HUES6 (cell line): Measurements from ENCODE around the gene C2orf69.
"Not testable (repeated sequence)": the region's sequence is repeated elsewhere in the genome, so short reads cannot be mapped to it uniquely, and the experiment has no call there.

Experiments used
- H3K27ac ChIP-seq: 2 replicates; pipeline ENCODE4 v1.7.0; 2013; ENCODE audit warnings: low read depth, mild to moderate bottlenecking, low read length, inconsistent platforms
- H3K27me3 ChIP-seq: 2 replicates; pipeline ENCODE4 v1.6.1; 2013; ENCODE audit warnings: low read length; ENCODE audit not compliant: control insufficient read depth, insufficient read depth
- H3K36me3 ChIP-seq: 2 replicates; pipeline ENCODE4 v1.6.1; 2013; ENCODE audit warnings: low read length; ENCODE audit not compliant: control insufficient read depth, insufficient read depth
- H3K4me1 ChIP-seq: 2 replicates; pipeline ENCODE4 v1.6.1; 2013; ENCODE audit warnings: low read length; ENCODE audit not compliant: control insufficient read depth, insufficient read depth
- H3K4me3 ChIP-seq: 2 replicates; pipeline ENCODE4 v1.5.1; 2013; ENCODE audit warnings: low read depth, low read length
- H3K9ac ChIP-seq: one replicate; pipeline ENCODE4 v1.6.1; 2013; ENCODE audit warnings: mild to moderate bottlenecking, low read length
- H3K9me3 ChIP-seq: 2 replicates; pipeline ENCODE4 v1.6.1; 2013; ENCODE audit warnings: low read depth, low read length; ENCODE audit not compliant: control insufficient read depth, insufficient read depth

Gene C2orf69

DNA sequence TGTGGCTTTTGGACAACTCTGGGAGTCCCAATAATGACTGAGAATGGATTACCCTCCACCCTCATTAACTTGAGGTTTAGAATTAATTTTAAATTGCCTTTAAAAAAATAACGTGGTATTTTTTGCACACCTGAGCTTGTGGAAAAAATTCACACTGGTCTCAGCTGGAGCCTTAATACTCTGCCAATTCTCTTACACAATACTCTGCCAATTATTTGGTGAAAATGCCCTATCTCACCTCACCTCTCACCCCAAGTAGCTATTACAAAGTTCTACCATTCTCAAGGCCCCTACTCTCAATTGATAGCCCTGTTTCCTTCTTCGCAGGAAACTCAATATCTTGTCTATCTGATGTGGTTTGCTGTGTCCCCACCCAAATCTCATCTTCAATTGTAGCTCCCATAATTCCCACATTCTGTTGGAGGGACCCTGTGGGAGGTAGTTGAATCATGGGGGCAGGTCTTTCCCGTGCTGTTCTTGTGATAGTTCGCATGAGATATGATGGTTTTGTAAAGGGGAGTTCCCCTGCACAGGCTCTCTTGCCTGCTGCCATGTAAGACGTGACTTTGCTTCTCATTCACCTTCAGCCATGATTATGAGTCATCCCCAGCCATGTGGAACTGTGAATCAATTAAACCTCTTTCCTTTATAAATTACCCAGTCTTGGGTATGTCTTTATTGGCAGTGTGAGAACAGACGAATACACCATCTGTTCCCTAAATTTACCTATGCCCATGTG is 27.4 kb upstream of the C2orf69 start:
- no peaks in the 10 kb centered on the region for H3K4me1 ChIP-seq
- no peak overlapping the region for H3K4me3 ChIP-seq
- H3K27me3 ChIP-seq: no peaks in the 10 kb centered on the region
- H3K36me3 ChIP-seq: no peaks in the 10 kb centered on the region
- no peaks in the 10 kb centered on the region for H3K9me3 ChIP-seq
- no peak overlapping the region for H3K27ac ChIP-seq
- H3K9ac ChIP-seq: no peak overlapping the region

DNA sequence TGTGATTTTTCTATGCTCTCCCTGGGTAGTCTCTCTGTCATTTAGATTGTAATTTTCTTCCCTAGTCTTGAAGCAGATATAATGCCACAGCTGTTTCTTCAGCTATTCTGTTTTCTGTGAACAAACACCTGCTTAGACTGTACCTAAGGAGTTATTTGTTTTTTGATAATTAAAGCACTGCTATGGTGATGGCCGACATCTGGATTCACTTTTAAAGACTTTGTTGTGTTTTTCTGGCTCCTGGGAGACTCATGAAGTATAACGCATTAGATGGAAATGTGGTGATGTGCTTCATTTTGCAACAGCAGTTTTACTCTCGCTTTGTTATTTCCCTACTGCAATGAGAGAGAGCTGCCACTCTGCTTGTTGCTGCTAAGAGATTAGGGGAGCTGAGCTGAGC is 15.7 kb upstream of the C2orf69 start:
- no peaks in the 10 kb centered on the region for H3K36me3 ChIP-seq
- no peak overlapping the region for H3K27ac ChIP-seq
- H3K9ac ChIP-seq: no peak overlapping the region
- 0 out of 2 replicates have a peak, but pooled peaks cover 3% of the 10 kb centered on the region for H3K9me3 ChIP-seq
- no peak overlapping the region for H3K4me3 ChIP-seq
- H3K27me3 ChIP-seq: no peaks in the 10 kb centered on the region
- H3K4me1 ChIP-seq: no peaks in the 10 kb centered on the region

- no peak overlapping the region for H3K9ac ChIP-seq
- H3K27ac ChIP-seq: no peak overlapping the region
- H3K4me1 ChIP-seq: no peaks in the 10 kb centered on the region
- H3K9me3 ChIP-seq: 0 out of 2 replicates have a peak, but pooled peaks cover 3% of the 10 kb centered on the region
- no peaks in the 10 kb centered on the region for H3K36me3 ChIP-seq
- H3K27me3 ChIP-seq: no peaks in the 10 kb centered on the region
- H3K4me3 ChIP-seq: no peak overlapping the region
Observed at GRCh38 chr2:199896617-199897016, 14.5 kb upstream of the C2orf69 start.

- H3K4me3 ChIP-seq: no peak overlapping the region
- H3K27ac ChIP-seq: no peak overlapping the region
- no peak overlapping the region for H3K9ac ChIP-seq
- H3K4me1 ChIP-seq: no peaks in the 10 kb centered on the region
- no peaks in the 10 kb centered on the region for H3K36me3 ChIP-seq
- no peaks in the 10 kb centered on the region for H3K27me3 ChIP-seq
- no peaks in the 10 kb centered on the region for H3K9me3 ChIP-seq
Observed at GRCh38 chr2:199901942-199902341, 9.2 kb upstream of the C2orf69 start.

DNA sequence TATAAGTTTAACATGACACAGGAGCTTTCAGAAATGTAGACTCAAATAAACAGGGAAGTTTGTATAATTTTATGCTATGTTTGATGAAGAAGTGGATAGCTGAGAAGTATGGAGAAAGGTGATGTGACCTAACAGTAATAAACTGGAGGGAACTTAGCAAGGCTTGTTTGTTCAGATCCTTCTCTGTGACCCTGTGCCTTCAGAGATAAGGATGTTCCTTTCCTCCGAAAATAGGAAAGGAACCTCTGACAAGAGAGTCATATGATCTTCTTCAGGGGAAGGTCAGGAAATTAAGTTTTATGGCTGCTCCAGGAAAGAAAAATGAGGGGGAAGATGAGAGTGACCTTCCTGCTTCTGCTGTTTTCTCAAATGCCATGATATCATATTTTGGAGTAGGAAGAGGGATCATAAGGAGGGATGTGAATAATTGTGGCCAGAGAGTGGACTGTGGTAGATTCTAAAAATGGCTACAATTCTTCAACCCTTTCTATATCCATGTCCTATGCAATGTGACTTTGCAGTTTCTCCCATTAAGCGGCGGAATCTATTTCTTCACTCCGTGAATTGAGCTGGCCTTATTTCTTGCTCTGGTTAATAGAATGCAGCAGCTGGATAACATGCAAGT is 8.5 kb upstream of the C2orf69 start:
- H3K36me3 ChIP-seq: no peaks in the 10 kb centered on the region
- no peaks in the 10 kb centered on the region for H3K27me3 ChIP-seq
- no peaks in the 10 kb centered on the region for H3K9me3 ChIP-seq

DNA sequence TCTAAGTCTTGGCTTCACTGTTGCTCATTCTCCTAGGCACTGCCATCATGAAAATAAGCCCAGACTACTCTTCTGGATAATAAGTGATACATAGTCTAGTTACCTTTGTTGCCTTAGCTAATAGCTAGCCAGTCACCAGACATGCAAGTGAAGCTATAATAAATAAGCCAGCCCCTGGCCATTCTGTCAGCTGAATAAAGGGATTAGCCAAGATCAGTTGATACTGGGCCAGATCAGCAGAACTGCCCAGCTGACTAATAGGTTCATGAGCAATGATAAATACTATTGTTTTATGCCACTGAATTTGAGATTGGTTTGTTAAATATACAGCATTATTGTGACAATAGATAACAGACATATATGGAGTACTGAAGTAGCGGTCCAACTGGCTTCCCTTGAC is 8.0 kb upstream of the C2orf69 start:
- no peak overlapping the region for H3K4me3 ChIP-seq
- H3K4me1 ChIP-seq: no peaks in the 10 kb centered on the region
- no peak overlapping the region for H3K9ac ChIP-seq
- H3K9me3 ChIP-seq: no peaks in the 10 kb centered on the region
- H3K36me3 ChIP-seq: no peaks in the 10 kb centered on the region
- no peaks in the 10 kb centered on the region for H3K27me3 ChIP-seq
- no peak overlapping the region for H3K27ac ChIP-seq

More for the DNA sequence above, 8.5 kb upstream of the C2orf69 start:
- no peak overlapping the region for H3K9ac ChIP-seq
- no peak overlapping the region for H3K27ac ChIP-seq
- H3K4me3 ChIP-seq: no peak overlapping the region
- H3K4me1 ChIP-seq: no peaks in the 10 kb centered on the region

DNA sequence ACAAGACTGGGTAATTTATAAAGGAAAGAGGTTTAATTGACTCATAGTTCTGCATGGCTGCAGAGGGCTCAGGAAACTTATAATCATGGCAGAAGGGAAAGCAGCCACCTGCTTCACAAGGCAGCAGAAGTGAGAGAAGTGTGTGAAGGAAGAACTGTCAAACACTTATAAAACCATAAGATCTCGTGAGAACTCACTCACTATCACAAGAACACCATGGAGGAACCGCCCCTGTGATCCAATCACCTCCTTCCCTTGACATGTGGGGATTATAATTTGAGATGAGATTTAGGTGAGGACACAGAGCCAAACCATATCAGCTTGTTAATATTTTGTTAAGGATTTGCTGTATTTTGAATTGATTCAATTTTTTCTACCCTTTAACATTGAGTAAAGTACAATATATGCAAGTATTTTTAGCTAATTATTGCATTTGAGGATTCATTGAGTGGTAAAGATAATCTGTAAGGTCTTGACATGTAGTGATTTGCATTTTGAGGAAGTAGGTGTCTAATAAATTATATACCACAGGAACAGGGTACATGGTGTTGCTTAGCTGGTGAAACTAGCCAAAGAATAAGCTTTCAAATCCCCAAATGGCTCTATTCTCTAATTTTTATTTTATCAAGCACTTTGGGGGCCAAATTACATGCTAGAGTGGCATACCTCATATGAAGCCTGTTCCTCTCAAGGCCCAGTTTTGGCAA is 3.9 kb upstream of the C2orf69 start:
- Histone ChIP-seq H3K9me3 (no peaks in the 10 kb centered on the region), H3K27ac (no peak overlapping the region), H3K27me3 (no peaks in the 10 kb centered on the region), H3K4me3 (no peak overlapping the region), H3K9ac (no peak overlapping the region), H3K36me3 (peaks cover 3% of the 10 kb centered on the region; the same call in 1 of the 2 replicates), H3K4me1 (peaks cover 6% of the 10 kb centered on the region)

- Histone ChIP-seq H3K27ac (peak overlapping the region; percentile 95), H3K9me3 (peaks cover 14% of the 10 kb centered on the region; the same call in 1 of the 2 replicates), H3K27me3 (no peaks in the 10 kb centered on the region), H3K9ac (peak overlapping the region; percentile 80), H3K36me3 (peaks cover 22% of the 10 kb centered on the region), H3K4me3 (peak overlapping the region; percentile 90), H3K4me1 (peaks cover 6% of the 10 kb centered on the region)
Observed at GRCh38 chr2:199910338-199911051, 598 bp upstream of the C2orf69 start.

DNA sequence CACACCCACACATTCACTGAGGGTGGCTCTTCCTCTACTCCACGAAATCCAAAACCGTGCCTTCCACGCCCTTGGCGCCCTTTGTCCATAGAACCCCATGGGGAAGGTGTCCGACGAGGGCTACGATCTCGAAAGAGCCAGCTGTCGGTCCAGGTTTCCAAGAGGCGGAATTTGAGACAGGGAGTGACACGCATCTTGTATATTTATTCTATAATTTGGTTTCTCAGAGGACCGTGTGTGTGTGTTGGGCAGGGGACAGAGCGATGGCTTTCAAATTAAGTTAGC is 726 bp downstream of the C2orf69 start:
- peaks cover 6% of the 10 kb centered on the region for H3K4me1 ChIP-seq
- H3K36me3 ChIP-seq: peaks cover 35% of the 10 kb centered on the region
- peak overlapping the region; percentile 90 for H3K4me3 ChIP-seq
- peaks cover 23% of the 10 kb centered on the region for H3K9me3 ChIP-seq
- H3K9ac ChIP-seq: peak overlapping the region; percentile 94
- H3K27me3 ChIP-seq: no peaks in the 10 kb centered on the region
- peak overlapping the region; percentile 94; the same call in 1 of the 2 replicates for H3K27ac ChIP-seq

- not testable (repeated sequence) for H3K4me1 ChIP-seq, H3K27me3 ChIP-seq, H3K27ac ChIP-seq
- Histone ChIP-seq H3K9ac (peak overlapping the region; percentile 94), H3K4me3 (peak overlapping the region; percentile 90), H3K9me3 (peaks cover 31% of the 10 kb centered on the region), H3K36me3 (peaks cover 42% of the 10 kb centered on the region)
Observed at GRCh38 chr2:199912553-199913114, 1.5 kb downstream of the C2orf69 start.
